Measurements from ENCODE around the gene HTR2B.
"Not testable (repeated sequence)": the region's sequence is repeated elsewhere in the genome, so short reads cannot be mapped to it uniquely, and the experiment has no call there.

HTR2B gene

GRCh38 chr2:231088754-231089153 lies 36.1 kb downstream of the HTR2B start:
- no peak for DNase-seq

- DNase-seq, result no peak
Observed at GRCh38 chr2:231084565-231084964, 40.3 kb downstream of the HTR2B start.

- no peak for DNase-seq
Observed at GRCh38 chr2:231069379-231070054, 55.3 kb downstream of the HTR2B start.

- DNase-seq, result no peak
Observed at GRCh38 chr2:231068525-231069222, 56.2 kb downstream of the HTR2B start.

- not testable (repeated sequence) for DNase-seq
Observed at GRCh38 chr2:231067531-231067930, 57.3 kb downstream of the HTR2B start.

- no peak for DNase-seq
Observed at GRCh38 chr2:231065966-231066365, 58.9 kb downstream of the HTR2B start.

GRCh38 chr2:231063347-231063746 lies 61.5 kb downstream of the HTR2B start:
- DNase-seq, result no peak

- DNase-seq, result no peak
Observed at GRCh38 chr2:231062776-231063175, 62.1 kb downstream of the HTR2B start.

- DNase-seq, result no peak
Observed at GRCh38 chr2:231059756-231060155, 65.1 kb downstream of the HTR2B start.

- DNase-seq, result no peak
Observed at GRCh38 chr2:231058761-231059550, 65.9 kb downstream of the HTR2B start.
